ENCODE measurements around the gene LCT.
"Not testable (repeated sequence)": the region's sequence is repeated elsewhere in the genome, so short reads cannot be mapped to it uniquely, and the experiment has no call there.

LCT gene

GRCh38 chr2:135832891-135833290 is 4.1 kb downstream of the LCT start:
- no peak for DNase-seq

- DNase-seq, result no peak
These were observed 5.7 kb downstream of the LCT start for GRCh38 chr2:135831180-135831812.

- no peak for DNase-seq
These were observed 7.4 kb downstream of the LCT start for GRCh38 chr2:135829378-135830135.

- DNase-seq, result no peak
These were observed 10.4 kb downstream of the LCT start for GRCh38 chr2:135826544-135826943.

- no peak for DNase-seq
These were observed 11.3 kb downstream of the LCT start for GRCh38 chr2:135825550-135826176.

GRCh38 chr2:135825131-135825530 is 11.9 kb downstream of the LCT start:
- no peak for DNase-seq

- no peak for DNase-seq
These were observed 14.1 kb downstream of the LCT start for GRCh38 chr2:135822855-135823254.

GRCh38 chr2:135821190-135821589 is 15.8 kb downstream of the LCT start:
- no peak for DNase-seq

- no peak for DNase-seq
These were observed 16.9 kb downstream of the LCT start for GRCh38 chr2:135820003-135820618.

GRCh38 chr2:135818937-135819610 is 17.9 kb downstream of the LCT start:
- no peak for DNase-seq

- no peak for DNase-seq
These were observed 19.0 kb downstream of the LCT start for GRCh38 chr2:135817951-135818350.

- no peak for DNase-seq
These were observed 19.5 kb downstream of the LCT start for GRCh38 chr2:135817466-135817865.

GRCh38 chr2:135815269-135815668 is 21.7 kb downstream of the LCT start:
- DNase-seq, result no peak

- DNase-seq, result no peak
These were observed 24.0 kb downstream of the LCT start for GRCh38 chr2:135812907-135813511.

GRCh38 chr2:135807874-135808273 is 29.1 kb downstream of the LCT start:
- not testable (repeated sequence) for DNase-seq

GRCh38 chr2:135803278-135803677 is 33.7 kb downstream of the LCT start:
- no peak for DNase-seq

GRCh38 chr2:135802350-135802749 is 34.6 kb downstream of the LCT start:
- DNase-seq, result no peak

- DNase-seq, result no peak
These were observed 36.2 kb downstream of the LCT start for GRCh38 chr2:135800513-135801460.

GRCh38 chr2:135799738-135800137 is 37.2 kb downstream of the LCT start:
- no peak for DNase-seq

- no peak for DNase-seq
These were observed 38.2 kb downstream of the LCT start for GRCh38 chr2:135798762-135799161.

Data from nucleus accumbens (tissue), 56 donors.